DMS153 treated with DMSO at 0.1 percent for 48 hours (cell line): ENCODE data around the gene ARHGEF17.

Source experiments
- DNase-seq: peaks from one replicate; lab custom pipeline; 2025; ENCODE audit not compliant: unreplicated experiment; lab: John Stamatoyannopoulos, UW

ARHGEF17 gene

DNA sequence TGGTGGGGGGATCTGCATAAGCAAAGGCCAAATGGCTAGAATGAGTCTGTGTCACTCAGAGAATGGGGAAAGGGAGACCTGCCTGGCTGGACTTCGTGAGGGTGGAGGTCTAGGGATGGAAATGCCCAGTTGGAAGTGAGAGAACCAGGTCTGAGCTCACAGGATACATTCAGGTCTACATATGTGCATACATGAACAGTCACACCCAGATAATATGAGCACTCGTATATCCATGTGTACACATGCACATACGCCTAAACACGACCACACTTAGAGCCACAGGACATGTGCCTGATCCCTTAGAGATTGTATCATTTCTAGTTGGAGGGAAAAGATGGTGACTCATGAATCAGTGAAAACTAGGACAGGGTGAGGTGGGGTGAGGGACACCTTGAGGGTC is 47.0 kb downstream of the ARHGEF17 start:
- DNase-seq, result no peak

DNA sequence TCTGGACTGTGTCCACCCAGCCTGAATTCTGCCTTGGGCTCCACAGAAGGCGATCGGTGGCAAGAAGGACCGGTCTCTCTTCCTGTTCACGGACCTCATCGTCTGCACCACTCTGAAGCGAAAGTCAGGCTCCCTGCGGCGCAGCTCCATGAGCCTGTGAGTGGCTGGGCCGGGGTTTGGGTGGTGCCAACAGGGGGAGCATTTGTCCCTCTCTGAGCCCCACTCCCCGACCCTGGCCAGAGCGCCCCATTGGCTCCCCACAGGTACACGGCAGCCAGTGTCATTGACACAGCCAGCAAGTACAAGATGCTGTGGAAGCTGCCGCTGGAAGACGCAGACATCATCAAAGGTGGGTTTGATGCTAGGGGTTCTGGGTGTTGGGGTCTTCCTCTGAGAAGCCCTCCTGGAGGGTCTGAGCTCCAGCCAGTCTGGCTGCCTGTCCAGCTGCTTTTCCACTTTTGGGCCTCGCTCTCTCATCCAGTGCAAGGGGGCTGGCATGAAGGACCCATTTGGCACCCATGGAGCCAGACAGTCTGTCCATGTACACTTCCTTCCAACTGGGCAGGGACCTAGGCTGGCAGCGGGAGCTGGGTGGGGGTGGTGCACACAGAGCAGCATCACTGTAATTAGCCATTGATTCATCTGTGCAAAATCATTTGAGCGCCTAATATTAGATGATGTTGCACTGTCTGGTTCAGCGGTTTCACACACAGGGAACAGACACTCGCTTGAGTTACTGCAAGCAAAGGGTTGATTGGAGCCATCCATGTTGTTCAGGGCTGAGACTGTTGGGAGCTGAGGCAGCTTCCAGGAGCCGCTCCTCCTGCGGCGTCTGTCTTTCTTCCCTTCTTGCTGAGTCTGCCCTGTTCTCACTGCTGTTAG is 49.1 kb downstream of the ARHGEF17 start:
- DNase-seq, result no peak

DNA sequence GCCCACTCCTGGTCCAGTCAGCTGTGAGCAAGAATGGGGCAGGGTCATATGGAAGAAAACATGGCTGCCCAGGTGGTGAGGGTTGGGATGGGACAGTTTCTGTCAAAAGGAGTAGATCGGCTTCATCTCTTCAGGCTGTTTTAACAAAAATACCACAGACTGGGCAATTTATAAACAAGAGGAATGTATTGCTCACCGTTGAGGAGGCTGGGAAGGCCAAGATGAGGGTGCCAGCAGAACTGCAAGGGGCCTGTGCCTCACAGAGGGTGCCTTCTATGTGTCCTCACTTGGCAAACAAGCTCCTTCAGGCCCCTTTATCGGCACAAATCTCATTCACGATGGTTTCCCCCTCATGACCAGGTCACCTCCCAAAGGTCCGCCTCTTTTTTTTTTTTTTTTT is 50.0 kb downstream of the ARHGEF17 start:
- no peak for DNase-seq

DNA sequence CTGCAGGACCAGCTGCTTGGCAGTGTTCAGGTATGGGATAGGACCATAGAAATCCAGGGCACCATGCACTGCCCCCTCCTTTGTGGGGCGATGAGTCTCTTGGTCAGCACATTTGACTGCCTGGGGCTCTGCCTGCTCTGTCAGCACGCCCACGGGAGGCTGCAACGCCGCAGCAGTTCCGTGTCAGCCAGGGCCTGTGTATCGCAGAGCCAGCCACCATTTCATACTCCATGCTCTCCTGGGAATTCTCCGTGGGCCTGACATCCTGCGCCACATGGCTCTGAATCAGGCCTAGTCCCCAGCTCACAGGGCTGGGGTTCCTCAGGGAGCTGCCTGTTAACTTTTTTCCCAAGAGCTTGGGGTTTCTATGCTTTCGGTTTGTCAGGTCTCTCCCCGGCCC is 51.3 kb downstream of the ARHGEF17 start:
- DNase-seq, result no peak

DNA sequence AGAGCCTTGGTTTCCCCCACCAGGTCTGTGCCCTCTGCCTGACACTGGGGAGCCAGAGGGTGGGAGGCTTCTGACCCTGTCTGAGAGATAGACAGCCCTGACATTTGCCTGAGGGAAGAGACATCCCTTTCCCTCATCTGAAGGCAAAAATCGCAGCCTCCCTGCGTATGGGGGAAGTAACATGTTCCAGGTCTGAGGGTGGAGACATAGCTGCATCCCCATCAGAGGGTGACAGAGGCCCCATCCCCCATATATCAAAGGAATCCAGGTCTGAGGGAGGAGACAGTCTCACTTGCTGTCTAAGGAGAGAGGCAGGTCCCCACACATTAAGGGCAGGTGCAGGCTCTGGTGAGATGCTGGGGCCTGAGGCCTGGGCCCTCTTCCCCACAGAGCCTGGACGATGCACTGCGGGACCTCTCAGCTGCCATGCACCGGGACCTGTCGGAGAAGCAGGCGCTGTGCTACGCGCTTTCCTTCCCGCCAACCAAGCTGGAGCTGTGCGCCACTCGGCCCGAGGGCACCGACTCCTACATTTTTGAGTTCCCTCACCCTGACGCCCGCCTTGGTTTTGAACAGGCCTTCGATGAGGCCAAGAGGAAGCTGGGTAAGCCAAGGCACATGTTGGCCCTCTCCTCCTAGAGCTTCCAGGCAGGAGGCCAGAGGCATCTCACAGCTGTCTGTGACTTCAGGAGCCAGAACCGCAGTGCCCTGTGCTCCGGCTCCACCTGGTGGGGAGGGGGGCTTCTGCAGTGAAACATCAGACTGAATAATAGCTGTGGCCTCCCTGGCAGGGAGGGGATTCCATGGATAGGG is 52.1 kb downstream of the ARHGEF17 start:
- DNase-seq, result no peak

DNA sequence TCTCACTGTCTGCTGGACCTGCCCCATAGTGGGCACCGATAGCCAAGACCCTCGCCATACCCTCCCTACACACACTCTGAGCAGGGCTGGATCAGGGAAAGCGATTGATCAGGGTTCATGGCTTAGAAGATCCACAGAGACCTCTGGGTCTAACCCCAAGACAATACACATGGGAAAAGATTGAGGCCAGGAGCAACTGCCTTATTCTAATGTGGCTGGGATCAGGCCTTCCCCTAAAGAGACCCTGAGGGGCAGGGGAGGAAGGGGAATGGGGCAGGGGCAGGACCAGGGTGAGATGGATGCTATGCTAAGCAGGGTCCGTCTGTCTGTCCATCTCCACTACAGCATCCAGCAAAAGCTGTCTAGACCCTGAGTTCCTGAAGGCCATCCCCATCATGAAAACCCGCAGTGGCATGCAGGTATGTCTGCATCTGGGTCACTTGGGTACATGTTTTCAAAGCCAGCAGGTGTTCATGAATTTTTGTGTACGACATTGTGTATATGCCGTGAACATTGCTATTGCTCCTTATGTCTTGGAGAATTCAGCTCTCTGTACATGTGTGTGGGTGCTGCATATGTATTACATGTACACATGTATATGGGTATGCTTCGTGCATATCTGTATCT is 52.8 kb downstream of the ARHGEF17 start:
- DNase-seq, result no peak

DNA sequence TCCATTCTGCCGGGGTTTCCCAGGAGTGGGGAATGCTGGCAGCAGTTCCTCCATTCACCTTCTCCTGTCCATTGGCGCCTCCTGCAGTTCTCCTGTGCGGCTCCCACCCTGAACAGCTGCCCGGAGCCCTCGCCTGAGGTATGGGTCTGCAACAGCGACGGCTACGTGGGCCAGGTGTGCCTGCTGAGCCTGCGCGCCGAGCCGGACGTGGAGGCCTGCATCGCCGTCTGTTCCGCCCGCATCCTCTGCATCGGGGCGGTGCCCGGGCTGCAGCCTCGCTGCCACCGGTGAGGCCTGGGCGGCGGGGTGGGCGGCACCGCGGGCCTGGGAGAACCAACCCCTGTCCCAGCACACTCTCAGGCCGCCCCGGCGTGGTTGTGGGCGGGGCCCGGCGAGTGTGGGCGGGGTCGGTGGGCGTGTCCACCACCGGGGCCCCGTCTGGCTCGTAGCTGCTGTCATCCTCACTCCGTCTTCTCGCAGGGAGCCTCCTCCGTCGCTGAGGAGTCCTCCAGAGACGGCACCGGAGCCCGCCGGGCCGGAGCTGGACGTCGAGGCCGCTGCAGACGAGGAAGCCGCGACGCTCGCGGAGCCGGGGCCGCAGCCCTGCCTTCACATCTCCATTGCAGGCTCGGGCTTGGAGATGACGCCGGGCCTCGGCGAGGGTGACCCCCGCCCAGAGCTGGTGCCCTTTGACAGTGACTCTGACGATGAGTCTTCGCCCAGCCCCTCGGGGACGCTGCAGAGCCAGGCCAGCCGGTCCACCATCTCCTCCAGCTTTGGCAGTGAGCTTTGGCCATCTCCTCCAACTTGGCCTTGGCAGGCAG is 54.1 kb downstream of the ARHGEF17 start:
- DNase-seq, result no peak

DNA sequence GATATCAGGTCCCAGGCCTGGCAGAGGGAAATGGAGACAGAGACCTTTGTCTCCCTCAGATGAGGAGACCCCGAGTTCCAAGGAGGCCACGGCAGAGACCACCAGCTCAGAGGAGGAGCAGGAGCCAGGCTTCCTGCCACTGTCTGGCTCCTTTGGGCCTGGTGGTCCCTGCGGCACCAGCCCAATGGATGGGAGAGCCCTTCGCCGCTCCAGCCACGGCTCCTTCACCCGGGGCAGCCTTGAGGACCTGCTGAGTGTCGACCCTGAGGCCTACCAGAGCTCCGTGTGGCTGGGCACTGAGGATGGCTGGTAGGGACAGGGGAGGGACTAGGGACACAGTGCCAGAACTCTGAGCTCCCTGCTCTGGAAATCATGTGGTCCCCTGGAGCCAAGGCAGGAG is 55.1 kb downstream of the ARHGEF17 start:
- no peak for DNase-seq

DNA sequence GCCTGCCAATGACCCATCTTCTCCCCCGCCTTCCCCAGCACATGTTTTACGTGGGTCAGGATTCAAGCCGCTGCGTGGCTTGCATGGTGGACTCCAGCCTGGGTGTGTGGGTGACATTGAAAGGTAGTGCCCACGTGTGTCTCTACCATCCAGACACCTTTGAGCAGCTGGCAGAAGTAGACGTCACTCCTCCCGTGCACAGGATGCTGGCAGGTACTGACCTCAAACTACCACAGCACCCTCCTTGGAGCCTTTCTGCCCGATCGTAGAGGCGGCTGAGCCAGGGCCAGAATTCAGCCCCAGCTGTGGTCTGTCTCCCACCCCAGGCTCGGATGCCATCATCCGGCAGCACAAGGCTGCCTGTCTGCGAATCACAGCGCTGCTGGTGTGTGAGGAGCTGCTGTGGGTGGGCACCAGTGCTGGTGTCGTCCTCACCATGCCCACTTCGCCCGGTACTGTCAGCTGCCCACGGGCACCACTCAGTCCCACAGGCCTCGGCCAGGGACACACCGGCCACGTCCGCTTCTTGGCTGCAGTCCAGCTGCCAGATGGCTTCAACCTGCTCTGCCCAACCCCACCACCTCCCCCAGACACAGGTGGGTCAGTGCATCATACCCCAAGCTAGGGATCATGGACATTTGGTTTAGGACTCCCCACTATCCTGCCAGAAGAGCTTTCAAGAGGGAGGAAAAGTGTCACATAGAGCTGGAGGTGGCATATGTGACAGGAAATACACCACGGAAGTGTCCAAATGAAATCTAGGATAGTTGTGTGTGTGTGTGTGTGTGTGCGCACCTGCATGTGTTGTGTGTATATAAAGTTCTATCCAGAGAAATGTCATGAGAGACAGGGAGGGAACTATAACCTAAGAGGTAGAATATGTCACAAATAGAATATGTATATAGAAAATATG is 57.5 kb downstream of the ARHGEF17 start:
- no peak for DNase-seq

DNA sequence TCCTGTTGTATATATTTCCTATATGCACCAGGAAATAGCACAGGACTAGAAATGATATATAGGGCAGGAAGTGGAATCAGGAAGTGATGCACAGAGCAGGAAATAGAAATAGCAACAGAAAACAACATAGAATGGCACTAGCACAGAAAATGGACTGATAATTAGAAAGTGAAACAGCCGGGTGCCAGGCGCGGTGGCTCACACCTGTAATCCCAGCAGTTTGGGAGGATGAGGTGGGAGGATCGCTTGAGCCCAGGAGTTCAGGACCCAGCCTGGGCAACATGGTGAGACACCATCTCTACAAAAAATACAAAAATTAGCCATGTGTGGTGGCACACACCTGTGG is 58.2 kb downstream of the ARHGEF17 start:
- no peak for DNase-seq

DNA sequence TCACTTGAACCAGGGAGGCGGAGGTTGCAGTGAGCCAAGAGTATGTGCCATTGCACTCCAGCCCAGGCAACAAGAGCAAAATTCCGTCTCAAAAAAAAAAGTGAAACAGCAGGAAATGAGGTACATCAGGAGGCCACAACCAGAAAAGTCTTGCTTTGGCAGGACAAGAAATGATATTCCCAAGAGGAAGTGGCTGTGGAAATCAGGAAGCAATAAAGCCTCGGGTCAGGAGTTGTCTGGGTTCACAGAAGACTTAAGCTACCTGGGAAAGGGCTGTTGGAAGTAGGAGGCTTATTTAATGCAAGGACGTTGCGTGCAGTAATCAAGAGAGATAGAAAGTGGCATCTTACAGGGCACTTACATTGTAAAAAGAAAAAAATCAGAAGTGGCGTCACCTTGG is 58.9 kb downstream of the ARHGEF17 start:
- no peak for DNase-seq

DNA sequence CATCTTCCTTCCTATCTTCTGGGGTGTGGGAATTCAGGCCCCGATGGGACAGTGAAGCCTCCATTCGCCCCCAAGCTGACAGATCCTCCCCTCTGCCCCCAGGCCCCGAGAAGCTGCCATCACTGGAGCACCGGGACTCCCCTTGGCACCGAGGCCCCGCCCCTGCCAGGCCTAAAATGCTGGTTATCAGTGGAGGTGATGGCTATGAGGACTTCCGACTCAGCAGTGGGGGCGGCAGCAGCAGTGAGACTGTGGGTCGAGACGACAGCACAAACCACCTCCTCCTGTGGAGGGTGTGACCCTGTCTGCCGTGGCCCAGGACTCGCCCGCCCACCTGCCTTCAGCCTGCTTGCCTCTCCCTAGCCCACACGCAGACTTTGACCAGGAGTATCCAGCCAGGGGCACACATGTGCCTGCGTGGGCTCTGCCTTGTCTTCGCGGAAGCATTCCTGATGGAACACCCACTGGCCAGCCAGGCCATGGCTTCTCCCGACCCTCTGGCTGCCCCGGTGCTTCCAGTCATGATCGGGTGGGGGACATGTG is 59.5 kb downstream of the ARHGEF17 start:
- DNase-seq, result no peak

DNA sequence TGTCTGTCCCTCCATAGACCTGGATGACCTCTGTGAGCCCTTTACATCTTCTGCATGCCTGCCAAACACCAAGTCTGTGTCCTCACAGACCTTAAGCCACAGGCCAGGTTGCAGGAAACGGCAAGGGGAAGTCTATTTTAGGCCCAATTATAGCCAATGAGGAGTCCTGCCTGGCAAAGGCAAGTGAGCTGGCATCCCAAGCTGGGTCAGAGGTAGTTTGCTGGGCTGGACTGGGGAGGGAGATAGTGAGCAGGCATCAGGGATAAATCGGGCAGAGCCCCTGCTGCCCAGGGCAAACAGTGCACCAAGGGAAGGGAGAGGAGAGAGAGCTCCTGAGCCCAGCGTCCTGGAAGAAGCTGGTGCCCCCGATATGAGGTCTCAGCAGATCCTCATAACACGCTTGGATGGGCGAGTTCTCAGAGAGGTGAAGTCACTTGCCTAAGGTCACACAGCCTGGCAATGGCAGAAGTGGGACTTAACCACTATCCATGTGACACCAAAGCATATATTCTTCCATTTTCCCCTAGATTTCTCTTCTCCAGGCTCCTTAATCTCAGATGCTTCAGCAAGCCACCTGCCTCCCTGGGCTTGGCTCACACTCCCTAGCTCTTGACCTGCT is 64.4 kb downstream of the ARHGEF17 start:
- DNase-seq, result no peak

DNA sequence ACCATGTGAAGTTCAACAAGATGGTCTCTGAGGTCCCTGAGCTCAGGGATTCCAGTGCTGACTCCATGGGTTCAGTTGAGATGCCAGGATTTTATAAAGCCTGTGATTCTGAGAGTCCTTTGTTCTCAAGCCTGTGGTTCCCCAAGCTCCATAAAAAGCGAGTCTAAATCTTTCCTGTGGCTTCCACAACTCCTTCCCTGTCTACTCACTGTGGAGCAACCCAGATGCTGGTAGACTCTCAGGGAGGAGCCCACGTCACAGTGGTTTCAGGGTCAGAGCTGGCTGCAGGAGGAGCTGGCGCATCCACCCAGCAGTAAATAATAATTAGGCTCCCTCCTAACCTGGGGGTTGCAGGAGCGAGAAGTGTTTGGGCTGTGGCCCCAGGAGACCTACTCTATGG is 66.1 kb downstream of the ARHGEF17 start:
- DNase-seq, result peak; percentile 13

DNA sequence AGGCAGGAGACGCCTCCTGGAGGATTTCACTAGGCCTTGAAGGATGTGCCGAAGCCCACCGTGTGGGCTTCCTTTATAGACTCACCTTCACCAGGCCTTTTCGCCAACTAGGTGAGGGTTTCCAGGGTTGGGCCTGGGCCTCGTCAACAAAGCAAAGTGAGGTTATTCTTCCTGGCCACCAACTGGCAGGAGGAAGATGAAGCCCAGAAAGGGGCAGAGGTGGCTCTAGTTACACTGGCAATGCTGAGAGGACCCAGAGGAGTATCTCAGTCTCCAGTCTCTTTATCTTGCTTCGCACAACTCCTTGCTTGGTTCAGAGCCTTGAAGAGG is 67.7 kb downstream of the ARHGEF17 start:
- DNase-seq, result no peak

DNA sequence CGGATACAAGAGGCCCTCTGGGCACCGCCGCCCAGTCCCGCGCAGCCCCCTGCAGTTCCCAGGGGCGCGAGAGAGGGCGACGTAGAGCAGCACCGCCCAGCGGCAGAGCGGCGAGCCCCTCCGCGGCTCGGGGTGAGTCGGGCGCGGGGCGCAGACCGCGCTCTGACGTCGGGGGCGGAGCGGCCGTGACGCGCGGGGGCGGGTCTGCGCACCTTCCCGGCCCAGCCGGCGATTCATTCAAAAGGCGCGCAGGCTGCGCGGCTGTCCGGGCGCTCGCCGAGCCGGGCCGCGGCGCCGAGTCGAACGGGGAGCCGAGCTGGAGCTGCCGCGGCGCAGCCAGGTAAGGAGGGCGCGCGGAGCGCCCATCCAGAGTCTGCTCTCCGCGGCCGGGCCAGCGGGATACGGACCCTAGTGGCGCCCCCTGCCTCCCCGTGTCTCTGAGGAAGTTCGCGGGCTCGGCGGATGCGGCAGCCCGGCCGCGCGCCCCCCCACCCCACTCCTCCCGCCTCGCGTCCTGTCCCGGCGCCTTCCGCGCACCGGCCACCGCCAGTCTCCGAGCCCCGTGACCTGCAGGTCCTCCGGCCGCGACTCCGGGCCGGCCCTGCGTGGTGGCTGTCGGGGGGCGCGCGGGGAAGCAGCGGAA is 68.2 kb downstream of the ARHGEF17 start, which contains the start of gene RELT:
TSS of gene RELT (plus strand) at position 240 of the 643 bp plus-strand sequence. CDS start 12,738 bp downstream, outside the sequence.
- peak; percentile 64 for DNase-seq

DNA sequence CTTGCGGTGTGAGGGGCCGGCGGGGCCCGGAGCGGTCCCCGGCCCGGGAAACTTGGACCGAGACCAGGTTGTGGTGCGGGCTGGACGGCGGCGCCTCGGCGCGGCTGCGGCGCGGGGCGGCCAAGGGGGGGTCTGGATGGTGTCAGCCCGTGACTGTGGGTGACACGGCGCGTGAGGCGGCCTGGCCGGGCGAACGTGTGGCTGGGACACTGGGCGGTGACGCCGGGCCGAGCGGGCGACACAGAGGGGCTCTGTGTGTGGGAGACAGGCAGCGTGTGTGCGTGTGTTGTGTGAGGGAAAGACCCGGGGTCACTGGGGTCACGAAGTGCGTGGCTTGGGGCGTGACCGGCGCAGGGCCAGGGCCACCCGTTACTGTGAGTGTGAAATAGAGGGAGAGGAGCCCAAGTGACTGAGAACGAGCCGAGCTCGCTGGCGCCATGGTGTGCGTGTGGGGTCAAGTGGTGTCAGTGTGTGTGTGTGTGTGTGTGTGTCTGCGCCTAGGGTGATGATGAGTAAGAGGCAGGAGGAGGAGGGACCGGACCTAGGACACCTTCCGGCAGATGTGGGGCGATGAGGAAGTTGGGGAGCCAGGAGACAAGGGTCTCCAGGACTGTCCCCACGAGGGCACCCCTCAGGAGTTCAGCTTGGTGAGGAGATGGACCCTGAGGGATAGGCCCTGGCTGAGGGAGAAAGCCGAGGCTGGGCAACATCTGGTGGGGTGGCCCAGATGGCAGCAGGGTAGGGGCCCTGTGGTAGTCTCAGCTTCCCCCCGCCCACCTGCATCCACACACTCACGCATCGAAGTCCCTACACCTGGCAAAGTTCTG is 68.9 kb downstream of the ARHGEF17 start:
- no peak for DNase-seq
